Activated gamma-delta T cell treated with anti-CD3 and anti-CD28 coated beads, Interleukin-2, amount 50 U/mL, for 16 hours (primary cell): ENCODE data around the gene ZNF462.

Source experiments
- DNase-seq: peaks from one replicate; pipeline ENCODE4 v3.0.0-alpha.2; 2020; ENCODE audit warnings: low read depth

The ZNF462 gene

DNA sequence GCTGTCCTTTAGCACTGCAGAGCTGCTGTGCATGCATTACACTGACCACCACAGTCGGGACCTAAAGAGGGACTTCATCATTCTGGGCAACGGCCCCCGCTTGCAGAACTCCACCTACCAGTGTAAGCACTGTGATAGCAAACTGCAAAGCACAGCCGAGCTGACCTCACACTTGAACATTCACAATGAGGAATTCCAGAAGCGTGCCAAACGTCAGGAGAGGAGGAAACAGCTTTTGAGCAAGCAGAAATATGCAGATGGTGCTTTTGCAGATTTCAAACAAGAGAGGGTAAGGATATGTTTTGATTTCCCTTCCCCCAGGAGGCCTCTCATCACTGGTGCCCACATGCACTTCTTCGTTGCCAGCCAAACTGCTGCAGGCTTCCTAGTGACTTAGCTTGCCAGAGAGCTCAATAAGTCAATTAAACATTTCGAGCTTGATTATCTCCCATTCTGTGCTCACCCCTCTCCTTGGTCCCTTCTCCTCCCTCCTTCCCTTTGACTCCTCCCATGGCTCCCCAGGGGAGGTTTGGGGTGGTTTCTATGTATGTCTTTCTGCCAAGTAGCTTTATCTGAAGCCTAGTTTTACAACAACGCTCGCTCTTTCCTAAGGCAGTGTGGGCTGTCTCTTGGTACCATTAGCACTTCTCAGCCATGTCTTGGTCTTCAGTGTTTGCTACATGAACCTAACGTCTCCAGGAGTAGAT lies 66.7 kb downstream of the ZNF462 start:
- DNase-seq: no peak

DNA sequence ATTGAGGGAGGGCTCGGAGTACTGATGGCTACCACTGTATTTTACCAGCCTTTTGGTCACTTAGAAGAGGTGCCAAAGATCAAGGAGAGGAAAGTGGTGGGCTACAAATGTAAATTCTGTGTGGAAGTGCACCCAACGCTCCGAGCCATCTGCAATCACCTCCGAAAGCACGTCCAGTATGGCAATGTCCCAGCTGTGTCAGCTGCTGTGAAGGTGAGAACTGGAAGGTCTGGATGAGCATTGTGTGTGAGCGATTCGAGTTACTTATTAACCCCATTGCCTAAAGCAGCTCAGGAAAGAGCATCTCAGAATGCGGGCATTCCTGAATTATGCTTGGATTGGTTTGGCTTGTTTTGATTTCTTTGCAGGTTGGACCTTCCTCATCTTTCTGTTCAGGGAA lies 67.5 kb downstream of the ZNF462 start:
- DNase-seq: no peak

DNA sequence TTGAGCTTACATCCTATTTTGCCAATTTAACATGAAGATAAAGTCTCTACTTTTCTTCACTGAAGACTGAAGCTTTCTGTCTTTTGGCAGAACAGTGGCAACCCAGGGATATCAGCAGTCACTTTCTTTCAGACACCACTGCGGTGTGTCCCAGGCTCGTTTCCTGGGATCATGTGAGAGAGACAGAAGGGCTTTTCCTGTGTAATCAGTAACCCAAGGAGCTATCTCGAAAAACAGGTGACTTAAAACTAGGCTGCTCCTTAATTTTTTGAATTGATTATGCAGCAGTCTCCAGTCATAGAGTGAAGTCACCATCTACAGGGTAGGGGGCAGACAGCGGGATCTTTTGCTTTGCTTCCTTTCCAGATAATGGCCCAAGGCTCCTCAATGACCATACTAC lies 68.5 kb downstream of the ZNF462 start:
- DNase-seq: no peak

DNA sequence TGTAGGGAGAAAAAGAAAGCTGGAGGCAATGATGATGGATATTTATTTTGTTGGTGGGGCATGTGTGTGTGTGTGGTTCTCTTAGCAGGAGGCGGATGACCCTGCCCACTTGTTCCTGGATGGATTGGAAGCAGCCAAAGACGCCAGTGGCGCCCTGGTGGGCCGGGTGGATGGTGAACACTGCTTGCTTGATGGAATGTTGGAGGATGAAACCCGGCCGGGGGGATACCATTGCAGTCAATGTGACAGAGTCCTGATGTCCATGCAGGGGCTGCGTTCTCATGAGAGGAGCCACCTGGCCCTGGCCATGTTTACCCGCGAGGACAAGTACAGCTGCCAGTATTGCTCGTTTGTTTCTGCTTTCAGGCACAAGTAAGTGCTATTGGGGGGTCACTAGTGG lies 69.2 kb downstream of the ZNF462 start:
- DNase-seq: no peak

DNA sequence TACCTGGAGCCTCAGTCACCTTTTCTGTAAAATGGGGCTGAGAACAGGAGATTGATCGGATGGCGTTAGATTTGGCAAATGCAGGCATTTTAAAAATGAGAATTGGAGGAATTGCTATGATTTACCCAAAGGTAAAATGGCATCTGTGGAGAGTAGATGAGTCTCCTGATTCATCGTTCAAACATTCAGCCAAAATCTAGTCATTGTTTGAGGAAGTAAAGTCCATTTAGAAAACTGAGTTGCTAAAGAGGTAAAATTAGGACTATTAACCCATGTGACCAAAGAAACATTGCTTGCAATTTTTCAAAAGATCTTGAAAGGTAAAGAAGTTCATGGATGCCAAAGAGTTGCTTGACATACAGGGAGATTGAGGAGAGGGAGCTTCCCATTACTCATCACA lies 69.7 kb downstream of the ZNF462 start:
- no peak for DNase-seq

DNA sequence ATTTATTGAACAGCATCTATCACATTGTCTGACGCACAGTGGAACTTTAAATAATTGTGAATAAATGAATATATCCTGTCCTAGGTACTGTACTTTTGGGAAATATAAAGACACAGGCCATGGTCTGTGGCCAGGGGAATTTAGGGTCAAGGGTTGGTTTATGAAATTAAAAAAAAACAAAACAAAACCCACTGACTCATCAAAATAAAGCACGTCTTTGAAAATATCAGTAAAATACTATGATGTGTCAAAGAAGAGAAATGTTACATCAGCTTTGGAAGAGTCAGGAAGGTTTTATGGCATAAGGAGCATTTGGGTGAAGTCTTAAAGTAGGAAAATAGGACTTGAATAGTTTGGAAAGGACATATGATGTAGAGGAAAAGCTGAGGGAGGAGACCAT lies 70.5 kb downstream of the ZNF462 start:
- DNase-seq: no peak

DNA sequence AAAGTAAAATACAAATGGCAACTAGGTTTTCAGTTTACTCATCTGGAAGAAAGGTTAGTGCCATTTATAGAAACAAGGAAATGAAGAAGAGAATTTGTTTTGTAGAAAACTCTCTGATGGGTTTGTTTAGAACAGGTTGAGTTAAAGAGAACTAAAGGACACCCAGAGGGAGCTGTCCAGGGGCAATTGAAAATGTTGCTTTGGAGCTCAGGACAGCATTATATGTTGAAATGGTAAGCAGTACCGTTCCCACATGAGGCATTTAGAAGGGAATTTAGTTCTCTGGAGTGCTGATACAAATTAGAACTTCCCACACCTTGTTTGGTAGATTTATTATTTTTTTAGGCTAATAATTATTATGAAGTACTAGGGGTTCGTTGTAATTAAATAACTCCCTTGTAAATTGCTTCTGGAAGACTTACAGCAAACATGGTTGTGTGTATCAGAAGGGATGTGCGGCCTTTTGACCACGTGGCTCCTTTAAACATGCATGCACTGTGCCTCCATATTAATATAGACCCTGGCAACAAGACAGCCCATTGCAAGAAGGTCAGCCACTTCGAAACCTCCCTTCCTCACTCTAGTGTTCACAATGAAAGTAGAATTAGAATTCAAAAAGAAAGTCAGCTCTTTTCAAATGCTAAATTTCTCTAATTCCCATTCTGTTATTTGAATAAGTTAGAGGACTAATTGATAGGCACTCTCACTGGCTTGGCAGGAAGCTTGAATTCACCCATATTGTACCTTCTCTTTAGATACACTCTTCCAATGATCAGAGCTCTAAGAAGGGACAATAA lies 71.7 kb downstream of the ZNF462 start:
- no peak for DNase-seq

DNA sequence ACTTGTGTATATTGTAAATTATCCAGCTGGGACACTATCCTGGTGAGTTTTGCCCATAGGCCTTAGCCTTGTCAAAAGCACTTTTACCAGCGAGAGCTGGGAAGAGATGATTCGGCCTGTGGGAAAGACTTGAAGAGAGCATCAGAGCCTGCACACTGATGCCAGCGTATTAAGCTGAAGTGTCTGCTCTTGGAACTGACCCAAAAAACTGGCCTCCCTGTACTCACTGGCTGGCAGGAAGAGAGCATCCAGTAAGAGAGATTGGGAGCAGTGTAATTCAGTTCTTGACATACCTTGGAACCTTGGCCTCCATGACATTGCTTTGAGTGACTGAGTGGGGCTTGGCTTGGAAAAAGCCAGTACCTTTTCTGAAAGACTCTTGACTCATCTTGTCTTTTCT lies 73.7 kb downstream of the ZNF462 start:
- DNase-seq: no peak

DNA sequence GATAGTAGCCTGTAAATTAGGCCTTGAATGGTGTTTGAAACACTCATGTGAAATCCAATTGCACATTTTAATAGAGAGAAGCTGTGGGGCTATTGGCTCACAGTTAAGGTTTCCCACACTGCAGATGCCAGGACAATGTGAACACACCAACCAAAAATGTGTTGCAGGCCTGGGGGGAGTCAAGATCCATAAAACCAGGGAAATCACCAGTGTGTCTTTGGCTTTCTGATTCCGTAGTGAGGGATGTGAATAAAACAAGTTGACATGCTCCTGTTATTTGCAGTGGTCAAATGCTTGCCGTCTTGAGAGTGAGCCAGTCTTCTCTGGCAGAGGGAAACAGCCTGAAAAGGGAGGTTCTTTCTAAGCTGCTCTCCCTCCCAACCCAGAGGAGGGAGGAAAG lies 79.0 kb downstream of the ZNF462 start:
- DNase-seq: no peak

DNA sequence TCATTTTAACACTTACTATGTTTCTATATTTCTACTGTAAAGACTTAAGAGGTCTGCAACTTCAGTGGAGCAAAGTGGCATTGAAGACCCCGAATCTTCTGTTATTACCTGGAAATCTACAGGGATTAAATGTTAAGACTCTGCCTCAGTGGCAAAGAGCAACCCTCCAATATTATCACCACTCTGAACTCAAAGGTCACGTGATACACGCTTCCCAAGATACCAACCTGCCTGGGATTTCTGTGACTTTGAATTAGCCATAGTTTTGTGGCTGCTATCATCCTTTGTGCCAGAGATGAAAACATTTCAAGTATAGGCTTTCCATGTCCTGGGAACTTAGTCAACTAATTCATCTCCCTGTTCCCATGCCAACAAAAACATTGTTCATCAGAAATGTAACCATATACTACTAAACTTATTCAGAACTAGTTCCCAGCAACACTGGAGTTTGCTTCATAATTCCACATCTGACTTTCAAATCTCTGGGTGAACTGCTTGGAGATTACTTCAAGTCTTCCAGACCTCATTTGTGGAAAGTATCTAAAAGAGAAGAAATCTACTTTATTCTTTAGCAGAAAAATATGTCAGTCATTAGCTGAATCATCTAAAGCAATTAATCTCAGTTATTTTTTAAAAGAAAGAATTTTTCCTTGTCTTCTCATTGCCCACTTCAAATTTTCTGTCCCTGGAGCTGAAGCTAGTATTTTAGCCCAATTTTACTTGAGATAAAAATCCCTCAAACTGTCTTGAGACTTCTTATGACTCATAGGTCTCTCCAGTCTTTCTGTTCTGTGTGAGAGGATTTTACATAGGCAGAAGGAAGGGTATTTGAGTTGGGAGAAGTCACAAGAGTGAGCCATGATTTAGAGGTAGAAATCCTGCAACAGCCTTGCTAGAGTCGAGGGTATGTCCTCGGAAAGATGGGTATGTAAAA lies 83.0 kb downstream of the ZNF462 start:
- DNase-seq: no peak

DNA sequence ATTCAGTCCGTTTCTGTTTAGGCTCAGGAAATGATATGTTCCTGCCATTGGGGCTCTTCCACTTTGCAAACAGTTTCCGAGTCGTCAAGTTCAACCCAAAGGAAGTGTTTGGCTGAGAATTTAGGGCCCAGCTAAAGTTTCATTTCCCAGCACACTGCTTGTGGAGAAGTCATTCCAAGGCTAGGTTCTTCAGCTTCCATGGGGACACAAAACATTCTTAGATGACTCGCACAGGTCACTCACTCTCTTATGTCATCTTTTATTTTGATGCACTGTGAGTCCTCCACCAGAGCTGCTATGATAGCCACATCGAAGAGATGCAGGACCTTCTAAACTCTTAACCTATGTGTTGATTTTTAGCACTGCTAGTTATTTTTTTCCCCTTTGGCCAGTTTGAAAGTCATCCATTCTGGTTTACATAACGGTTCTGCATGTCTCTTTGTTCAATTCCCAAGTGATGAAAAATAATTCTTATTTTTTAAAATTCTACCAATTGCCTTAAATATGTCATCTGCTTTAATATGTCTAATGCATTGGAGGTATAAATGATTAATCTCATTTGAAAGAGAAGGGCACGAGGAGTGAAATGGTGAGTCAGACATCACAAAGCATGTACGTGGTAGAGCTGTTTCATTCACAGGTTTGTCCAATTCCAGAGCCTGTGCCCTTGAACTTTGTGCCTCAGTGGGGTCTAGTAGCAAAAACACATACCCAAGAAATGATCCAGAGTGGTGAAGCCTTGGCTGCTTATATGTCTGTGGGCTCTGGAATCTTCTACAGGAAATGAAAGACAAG lies 84.3 kb downstream of the ZNF462 start:
- DNase-seq: no peak

DNA sequence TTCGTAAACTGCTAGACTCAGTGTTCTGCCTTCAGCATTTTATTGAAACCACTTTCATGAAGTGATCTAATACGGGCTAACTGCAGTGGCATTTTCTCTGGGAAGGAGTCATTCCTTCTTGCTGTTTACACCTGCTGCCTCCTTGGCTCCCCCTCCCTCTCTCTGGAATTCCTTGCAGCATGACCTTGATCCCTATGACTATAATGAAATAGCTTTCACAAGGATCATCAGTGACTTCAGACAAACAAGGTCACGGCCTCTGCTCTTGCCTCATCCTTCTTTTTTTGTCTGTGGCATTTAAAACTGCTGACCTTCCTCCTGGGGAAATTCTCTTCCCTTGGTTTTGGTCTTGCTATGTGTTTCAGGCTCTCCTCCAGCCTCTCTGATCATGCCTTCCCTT lies 90.2 kb downstream of the ZNF462 start:
- DNase-seq: no peak

DNA sequence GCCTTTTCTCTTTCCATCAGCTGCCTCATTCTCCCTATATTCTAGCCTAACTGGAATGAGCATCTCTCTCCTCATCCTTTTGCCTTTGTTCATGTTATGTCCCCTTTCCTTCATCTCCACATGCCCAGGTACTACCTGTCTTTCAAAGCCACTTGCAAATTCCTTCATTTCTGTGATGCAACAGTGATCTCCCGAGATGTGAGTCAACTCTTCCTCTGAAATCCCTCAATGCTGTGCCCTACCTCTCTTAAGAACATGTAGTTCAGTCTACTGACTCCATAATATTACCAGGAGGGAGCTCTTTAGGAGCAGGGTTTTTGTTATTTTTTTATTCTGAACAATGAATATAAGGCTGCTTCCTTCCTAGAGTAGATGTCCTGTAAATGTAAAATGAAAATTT lies 91.6 kb downstream of the ZNF462 start:
- no peak for DNase-seq

DNA sequence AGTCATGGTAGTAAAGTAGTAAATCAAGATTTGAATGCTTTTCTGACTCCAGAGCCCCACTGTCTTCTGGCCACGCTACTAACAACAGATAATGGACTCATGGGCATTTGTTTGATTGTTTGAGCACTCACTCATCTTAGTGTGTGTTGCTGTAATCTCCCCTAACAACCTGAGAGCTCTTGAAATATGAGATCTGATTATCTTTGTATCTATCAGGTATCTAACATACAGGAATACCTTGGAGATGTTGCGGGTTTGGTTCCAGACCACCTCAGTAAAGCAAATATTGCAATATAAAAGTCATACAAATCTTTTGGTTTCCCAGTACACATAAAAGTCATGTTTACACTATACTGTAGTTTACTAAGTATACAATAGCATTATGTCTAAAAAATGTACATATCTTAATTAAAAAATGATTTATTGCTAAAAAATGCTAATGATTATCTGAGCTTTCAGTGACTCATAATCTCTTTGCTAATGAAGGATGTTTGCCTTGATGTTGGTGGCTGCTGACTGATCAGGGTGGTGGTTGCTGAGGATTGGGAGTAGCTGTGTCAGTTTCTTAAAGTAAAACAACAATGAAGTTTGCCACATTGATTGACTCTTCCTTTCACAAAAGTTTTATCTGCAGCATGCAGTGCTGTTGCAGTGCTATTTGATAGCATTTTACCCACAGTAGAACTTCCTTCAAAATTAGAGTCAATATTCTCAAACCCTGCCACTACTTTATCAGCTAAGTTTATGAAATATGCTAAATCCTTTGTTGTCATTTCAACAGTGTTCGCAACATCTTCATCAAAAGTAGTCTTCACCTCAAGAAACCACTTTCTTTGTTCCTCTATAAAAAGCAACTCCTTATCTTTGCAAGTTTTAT lies 92.2 kb downstream of the ZNF462 start:
- no peak for DNase-seq

DNA sequence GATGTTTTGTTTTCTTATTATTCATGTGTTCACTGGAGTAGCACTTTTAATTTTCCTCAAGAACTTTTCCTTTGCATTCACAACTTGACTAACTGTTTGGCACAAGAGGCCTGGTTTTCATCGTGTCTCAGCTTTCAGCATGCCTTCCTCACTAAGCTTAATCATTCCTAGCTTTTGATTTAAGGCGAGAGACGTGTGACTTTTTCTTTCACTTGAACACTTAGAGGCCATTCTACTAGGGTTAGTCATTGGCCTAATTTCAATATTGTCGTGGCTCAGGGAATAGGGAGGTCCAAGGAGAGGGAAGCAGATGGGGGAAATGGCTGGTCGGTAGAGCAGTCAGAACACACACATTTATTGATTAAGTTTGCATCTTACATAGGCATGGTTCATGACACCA lies 94.0 kb downstream of the ZNF462 start:
- DNase-seq: no peak

DNA sequence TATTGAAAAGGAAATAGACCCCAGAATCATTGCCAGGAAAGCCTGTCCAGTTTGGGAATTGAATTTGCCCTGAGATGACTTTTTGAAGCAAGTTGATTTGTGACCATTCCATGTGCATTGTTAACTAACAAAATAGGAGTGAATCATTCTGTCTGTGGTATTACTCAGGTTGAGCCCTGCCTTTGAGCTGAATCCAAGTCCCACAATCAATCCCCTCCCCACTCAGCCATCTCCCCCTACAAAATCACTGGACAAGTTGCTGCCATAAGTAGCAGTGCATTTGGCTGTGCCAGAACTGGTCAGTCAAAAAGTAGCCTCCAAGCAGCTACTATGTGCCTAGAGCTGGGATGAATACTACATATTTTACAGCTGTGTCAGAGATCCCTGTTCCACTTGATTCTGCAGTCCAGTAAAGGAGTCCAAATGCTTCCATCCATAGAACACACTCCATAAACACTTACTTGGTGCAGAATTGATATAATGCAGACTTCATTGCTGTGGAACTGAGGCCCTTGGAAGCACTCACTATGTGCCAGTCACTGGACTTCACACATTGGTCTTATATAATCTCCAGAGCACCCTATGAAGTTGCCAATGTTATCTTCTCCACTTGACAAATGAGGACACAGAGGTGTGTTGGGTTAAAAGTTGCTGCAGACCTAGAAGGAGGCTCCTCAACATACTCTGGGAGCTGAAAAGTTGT lies 96.1 kb downstream of the ZNF462 start:
- DNase-seq: no peak

DNA sequence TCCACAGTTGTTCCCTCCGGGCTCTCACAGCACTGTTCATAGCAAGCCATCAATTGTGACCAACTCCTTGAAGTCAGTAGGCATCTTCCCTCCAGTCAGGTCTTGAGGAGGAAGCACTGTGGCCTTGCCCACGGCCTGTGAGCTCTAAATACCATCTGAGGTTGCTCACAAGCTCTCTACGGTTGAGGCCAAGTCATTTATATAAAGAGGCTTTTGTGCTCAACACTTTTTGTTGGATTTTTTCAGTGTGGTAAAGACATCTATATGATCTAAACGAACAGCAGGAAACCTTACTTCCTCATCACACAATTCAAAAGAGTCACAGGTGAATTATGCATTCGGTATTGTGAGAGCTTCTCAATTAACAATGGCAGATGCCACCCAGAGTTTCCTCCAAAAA lies 97.3 kb downstream of the ZNF462 start:
- no peak for DNase-seq

DNA sequence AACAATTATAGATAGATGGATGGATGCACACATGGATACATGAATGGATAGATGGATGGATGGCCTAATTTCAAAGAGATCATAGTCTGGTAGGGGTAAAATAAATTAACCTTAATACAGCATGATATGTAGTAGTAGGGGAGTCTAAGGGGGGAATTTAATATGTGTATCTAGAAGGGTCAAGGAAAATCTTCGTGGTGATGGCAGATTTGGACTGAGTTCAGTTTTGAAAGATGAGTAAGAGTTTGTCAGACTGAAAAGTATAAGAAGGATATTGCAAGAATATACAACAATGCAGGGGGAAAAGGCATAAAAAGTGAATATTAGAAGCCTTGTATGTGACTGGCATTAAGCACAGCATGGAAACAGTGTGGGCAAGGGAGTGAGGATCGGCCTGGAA lies 98.7 kb downstream of the ZNF462 start:
- DNase-seq: no peak

DNA sequence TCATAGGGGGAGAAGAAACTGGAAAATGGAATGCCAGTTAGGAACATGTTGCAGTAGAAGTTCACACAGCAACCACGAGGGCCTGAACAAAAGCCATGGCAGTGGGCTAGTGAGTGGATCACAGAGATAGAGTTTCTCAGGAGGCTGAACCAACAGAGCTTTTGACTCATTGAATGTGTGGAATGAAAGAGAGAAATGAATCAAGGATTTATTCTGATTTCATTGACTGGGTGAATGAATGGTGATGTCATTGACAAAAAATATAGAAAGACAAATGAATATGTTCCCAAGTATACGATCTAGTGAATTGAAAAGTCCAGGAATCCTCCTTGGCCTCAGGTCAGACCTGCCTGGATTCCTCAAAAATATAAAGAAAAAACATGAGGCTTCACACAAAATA lies 99.2 kb downstream of the ZNF462 start:
- DNase-seq: no peak
